Liver (tissue), 9 donors: ENCODE measurements around the gene NDUFB2. TPM values are rescaled to one million over a fixed set of nuclear protein-coding genes. Genes with fewer than 3 reads are reported as not detected.

Source experiments
- DNase-seq: peaks from one replicate; pipeline ENCODE4 v3.0.0-alpha.2; 2017; ENCODE audit warnings: low spot score
- H3K27ac ChIP-seq, 2 donors: one replicate each; pipeline ENCODE4 v1.7.0; 2013; ENCODE audit warnings: inconsistent platforms in 2 of 2, low read length in 2 of 2, control low read depth in 1 of 2, low read depth in 1 of 2, mild to moderate bottlenecking in 1 of 2
- H3K27me3 ChIP-seq, 4 donors: one replicate each; pipeline versions ENCODE4 v1.6.1 to v1.7.0; 2013; ENCODE audit warnings: low read length in 3 of 4, inconsistent platforms in 1 of 4, mild to moderate bottlenecking in 1 of 4, moderate library complexity in 1 of 4; ENCODE audit not compliant: control insufficient read depth in 4 of 4, insufficient read depth in 4 of 4
- H3K36me3 ChIP-seq, 4 donors: one replicate each; pipeline versions ENCODE4 v1.6.1 to v1.7.0; 2013; ENCODE audit warnings: low read length in 3 of 4, mild to moderate bottlenecking in 3 of 4, low read depth in 1 of 4, moderate library complexity in 1 of 4; ENCODE audit not compliant: control insufficient read depth in 4 of 4, insufficient read depth in 3 of 4
- H3K4me1 ChIP-seq, 4 donors: one replicate each; pipeline versions ENCODE4 v1.6.1 to v1.7.0; 2013; ENCODE audit warnings: low read length in 3 of 4, mild to moderate bottlenecking in 3 of 4, moderate library complexity in 1 of 4; ENCODE audit not compliant: control insufficient read depth in 4 of 4, insufficient read depth in 4 of 4
- H3K4me3 ChIP-seq, 3 donors: one replicate each; pipeline versions ENCODE4 v1.6.1 to v1.7.0; 2013; ENCODE audit warnings: low read length in 3 of 3, control low read depth in 1 of 3, low read depth in 1 of 3, mild to moderate bottlenecking in 1 of 3
- H3K9ac ChIP-seq, 2 donors: one replicate each; pipeline ENCODE4 v1.7.0; 2013; ENCODE audit warnings: low read length in 2 of 2, mild to moderate bottlenecking in 2 of 2, moderate library complexity in 2 of 2, control low read depth in 1 of 2, low read depth in 1 of 2
- H3K9me3 ChIP-seq, 4 donors: one replicate each; pipeline versions ENCODE4 v1.6.1 to v1.7.0; 2013; ENCODE audit warnings: low read length in 3 of 4; ENCODE audit not compliant: control insufficient read depth in 4 of 4
- ATF3 ChIP-seq: IDR thresholded peaks from 2 replicates; pipeline ENCODE4 v1.6.1; 2016; ENCODE audit warnings: antibody characterized with exemption
- CTCF ChIP-seq: fragments of 150-350 bp; IDR thresholded peaks from 2 replicates; pipeline ENCODE4 v1.5.1; 2017; ENCODE audit warnings: improper control_type of control experiment, low read depth, low read length; ENCODE audit not compliant: missing input control
- EGR1 ChIP-seq, 2 donors: IDR thresholded peaks; 2 replicates each; pipeline ENCODE4 v1.6.1; 2016 to 2018; ENCODE audit warnings: antibody characterized with exemption in 2 of 2, low read depth in 2 of 2
- FOXA1 ChIP-seq: IDR thresholded peaks from 2 replicates; pipeline ENCODE4 v1.6.1; 2016; ENCODE audit warnings: antibody characterized with exemption
- FOXA2 ChIP-seq: IDR thresholded peaks from 2 replicates; pipeline ENCODE4 v1.6.1; 2016; ENCODE audit warnings: antibody characterized with exemption
- GABPA ChIP-seq, 2 donors: IDR thresholded peaks in 1 of 2; conservative IDR thresholded peaks in 1 of 2; 2 replicates each; pipeline ENCODE4 v1.6.1; 2016; ENCODE audit warnings: antibody characterized with exemption in 2 of 2, mild to moderate bottlenecking in 1 of 2, moderate library complexity in 1 of 2
- HNF4A ChIP-seq, 2 donors: conservative IDR thresholded peaks; 2 replicates each; pipeline ENCODE4 v1.6.1; 2016; ENCODE audit warnings: antibody characterized with exemption in 2 of 2, mild to moderate bottlenecking in 2 of 2
- HNF4G ChIP-seq: IDR thresholded peaks from 2 replicates; pipeline ENCODE4 v1.6.1; 2016; ENCODE audit warnings: antibody characterized with exemption
- JUND ChIP-seq, 2 donors: IDR thresholded peaks; 2 replicates each; pipeline ENCODE4 v1.6.1; 2016; ENCODE audit warnings: antibody characterized with exemption in 2 of 2
- MAX ChIP-seq: IDR thresholded peaks from 2 replicates; pipeline ENCODE4 v1.6.1; 2016; ENCODE audit warnings: antibody characterized with exemption
- NR2F2 ChIP-seq: IDR thresholded peaks from 2 replicates; pipeline ENCODE4 v1.6.1; 2016; ENCODE audit warnings: antibody characterized with exemption
- RAD21 ChIP-seq, 2 donors: IDR thresholded peaks; 2 replicates each; pipeline ENCODE4 v1.6.1; 2016; ENCODE audit warnings: antibody characterized with exemption in 2 of 2, mild to moderate bottlenecking in 2 of 2
- RXRA ChIP-seq, 2 donors: IDR thresholded peaks; 2 replicates each; pipeline ENCODE4 v1.6.1; 2017 to 2018; ENCODE audit warnings: antibody characterized with exemption in 2 of 2, mild to moderate bottlenecking in 1 of 2
- SP1 ChIP-seq: IDR thresholded peaks from 2 replicates; pipeline ENCODE4 v1.6.1; 2018; ENCODE audit warnings: antibody characterized with exemption, mild to moderate bottlenecking
- TAF1 ChIP-seq: conservative IDR thresholded peaks from 2 replicates; pipeline ENCODE4 v1.6.1; 2016; ENCODE audit warnings: antibody characterized with exemption, mild to moderate bottlenecking
- YY1 ChIP-seq: IDR thresholded peaks from 2 replicates; pipeline ENCODE4 v1.6.1; 2016; ENCODE audit warnings: antibody characterized with exemption, mild to moderate bottlenecking
- WGBS: extraction: QIAGEN DNeasy Blood & Tissue Kit; methylation state at CpG from one replicate; pipeline ENCODE4 v1.1.7; 2013; 5-methylcytosine and 5-hydroxymethylcytosine counted together
- polyA plus RNA-seq, 2 donors: library from polyadenylated mRNA; stranded (reverse) in 1 of 2; unstranded in 1 of 2; fragments of 200-250 nt in 1 of 2; fragments of >200 nt in 1 of 2; fragmentation: Nextera tagmentation in 1 of 2; extraction: Ambion mirVana in 1 of 2; gene quantifications; one replicate each; pipeline versions ENCODE4 v1.2.1 to v1.2.3, GENCODE V29; 2013 to 2015
- total RNA-seq, 2 donors: library from RNA; depleted of rRNA; stranded (reverse); fragments of >200 nt; gene quantifications; one replicate each; pipeline ENCODE4 v1.2.3, GENCODE V29; 2014
- TF ChIP-seq, protein P1 (sequence below): IDR thresholded peaks from 2 replicates; pipeline ENCODE4 v1.6.1; 2016; ENCODE audit warnings: antibody characterized with exemption, mild to moderate bottlenecking
- donor health status: healthy.
- donor health status: healthy.
- donor health status: healthy.
- donor health status: healthy.
- donor health status: healthy.

NDUFB2 gene
- total and polyA plus RNA-seq, 4 donors: 60.4 to 435 (median 150) TPM

DNA sequence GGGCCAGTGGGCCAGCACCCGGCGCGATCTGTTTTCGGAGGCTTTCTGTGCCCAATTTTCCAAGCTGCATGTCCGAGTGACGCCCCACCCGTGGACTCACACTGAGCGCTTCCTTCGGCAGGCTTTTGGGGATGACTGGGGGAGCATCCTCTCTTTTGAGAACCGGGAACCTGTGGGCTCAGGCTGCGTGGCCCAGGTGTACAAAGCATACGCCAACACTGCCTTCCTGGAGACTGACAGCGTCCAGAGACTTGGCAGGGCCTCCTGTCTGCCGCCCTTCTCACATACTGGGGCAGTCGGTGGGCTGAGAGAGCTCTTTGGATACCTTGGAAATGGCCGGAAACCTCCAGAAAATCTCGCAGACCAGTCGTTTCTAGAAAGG, 22.7 kb upstream of the NDUFB2 start:
- TF ChIP-seq JUND (IDR thresholded peaks at IDR 0.05) (no peak), NR2F2 (no peak), CTCF (no peak), SP1 (no peak), HNF4G (no peak), HNF4A (conservative IDR thresholded peaks at IDR 0.05) (no peak), TAF1 (no peak), MAX (no peak), EGR1 (IDR thresholded peaks at IDR 0.05; ENCODE audit: low read depth in 2 of 2) (no peak), RAD21 (IDR thresholded peaks at IDR 0.05) (no peak), GABPA (IDR thresholded peaks at IDR 0.05 in 1 of 2, conservative IDR thresholded peaks at IDR 0.05 in 1 of 2) (no peak)
- Histone ChIP-seq H3K9me3 (no peaks in the 10 kb centered on the region), H3K27me3 (no peaks in the 10 kb centered on the region), H3K36me3 (peaks cover 0 to under 1% (median 0%) of the 10 kb centered on the region in 4 donors), H3K4me3 (peak overlapping the region in 2 of 3 donors; percentile 72 to 96), H3K9ac (no peak overlapping the region), H3K27ac (peak overlapping the region in 1 of 2 donors; percentile 35), H3K4me1 (peaks cover 2 to 21% (median 13%) of the 10 kb centered on the region in 4 donors)
- DNase-seq: no peak
- 61% methylated on average over 18 of the region's 18 CpGs for WGBS

- WGBS: 91% methylated on average over 5 of the region's 5 CpGs
- no peak for DNase-seq
These were observed 22.1 kb upstream of the NDUFB2 start for GRCh38 chr7:140674356-140674800.

More at GRCh38 chr7:140674356-140674800, 22.1 kb upstream of the NDUFB2 start:
- peaks cover 0 to 5% (median 3%) of the 10 kb centered on the region in 4 donors for H3K36me3 ChIP-seq
- no peak overlapping the region for H3K4me3 ChIP-seq
- no peaks in the 10 kb centered on the region for H3K9me3 ChIP-seq
- no peak for TF ChIP-seq CTCF
- TF ChIP-seq EGR1 (IDR thresholded peaks at IDR 0.05; ENCODE audit: low read depth in 2 of 2): no peak
- no peak for TF ChIP-seq ATF3
- no peak for TF ChIP-seq FOXA2
- TF ChIP-seq MAX: no peak
- TF ChIP-seq GABPA (IDR thresholded peaks at IDR 0.05 in 1 of 2, conservative IDR thresholded peaks at IDR 0.05 in 1 of 2): no peak
- no peak for TF ChIP-seq JUND (IDR thresholded peaks at IDR 0.05)
- TF ChIP-seq YY1: no peak
- TF ChIP-seq HNF4A (conservative IDR thresholded peaks at IDR 0.05): no peak
- TF ChIP-seq FOXA1: no peak
- TF ChIP-seq, protein P1, sequence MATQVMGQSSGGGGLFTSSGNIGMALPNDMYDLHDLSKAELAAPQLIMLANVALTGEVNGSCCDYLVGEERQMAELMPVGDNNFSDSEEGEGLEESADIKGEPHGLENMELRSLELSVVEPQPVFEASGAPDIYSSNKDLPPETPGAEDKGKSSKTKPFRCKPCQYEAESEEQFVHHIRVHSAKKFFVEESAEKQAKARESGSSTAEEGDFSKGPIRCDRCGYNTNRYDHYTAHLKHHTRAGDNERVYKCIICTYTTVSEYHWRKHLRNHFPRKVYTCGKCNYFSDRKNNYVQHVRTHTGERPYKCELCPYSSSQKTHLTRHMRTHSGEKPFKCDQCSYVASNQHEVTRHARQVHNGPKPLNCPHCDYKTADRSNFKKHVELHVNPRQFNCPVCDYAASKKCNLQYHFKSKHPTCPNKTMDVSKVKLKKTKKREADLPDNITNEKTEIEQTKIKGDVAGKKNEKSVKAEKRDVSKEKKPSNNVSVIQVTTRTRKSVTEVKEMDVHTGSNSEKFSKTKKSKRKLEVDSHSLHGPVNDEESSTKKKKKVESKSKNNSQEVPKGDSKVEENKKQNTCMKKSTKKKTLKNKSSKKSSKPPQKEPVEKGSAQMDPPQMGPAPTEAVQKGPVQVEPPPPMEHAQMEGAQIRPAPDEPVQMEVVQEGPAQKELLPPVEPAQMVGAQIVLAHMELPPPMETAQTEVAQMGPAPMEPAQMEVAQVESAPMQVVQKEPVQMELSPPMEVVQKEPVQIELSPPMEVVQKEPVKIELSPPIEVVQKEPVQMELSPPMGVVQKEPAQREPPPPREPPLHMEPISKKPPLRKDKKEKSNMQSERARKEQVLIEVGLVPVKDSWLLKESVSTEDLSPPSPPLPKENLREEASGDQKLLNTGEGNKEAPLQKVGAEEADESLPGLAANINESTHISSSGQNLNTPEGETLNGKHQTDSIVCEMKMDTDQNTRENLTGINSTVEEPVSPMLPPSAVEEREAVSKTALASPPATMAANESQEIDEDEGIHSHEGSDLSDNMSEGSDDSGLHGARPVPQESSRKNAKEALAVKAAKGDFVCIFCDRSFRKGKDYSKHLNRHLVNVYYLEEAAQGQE: no peak
- no peak for TF ChIP-seq RAD21 (IDR thresholded peaks at IDR 0.05)
- TF ChIP-seq HNF4G: no peak
- no peak for TF ChIP-seq NR2F2
- no peak for TF ChIP-seq SP1
- TF ChIP-seq RXRA (IDR thresholded peaks at IDR 0.05): no peak
- H3K27me3 ChIP-seq: no peaks in the 10 kb centered on the region
- peaks cover 2 to 21% (median 13%) of the 10 kb centered on the region in 4 donors for H3K4me1 ChIP-seq
- no peak overlapping the region for H3K27ac ChIP-seq
- no peak overlapping the region for H3K9ac ChIP-seq
